Activated CD4-positive, alpha-beta T cell treated with anti-CD3 and anti-CD28 coated beads for 36 hours (primary cell): ENCODE measurements around the gene SPC24. TPM values are rescaled to one million over a fixed set of nuclear protein-coding genes. Genes with fewer than 3 reads are reported as not detected.
"Not testable (repeated sequence)": the region's sequence is repeated elsewhere in the genome, so short reads cannot be mapped to it uniquely, and the experiment has no call there.

ENCODE experiments used
- ATAC-seq: fragments of 200-7000 bp; cut with Tn5 transposase; one replicate; pipeline ENCODE4 v1.10.0; 2021; ENCODE audit warnings: mild to moderate bottlenecking, moderate library complexity
- CTCF ChIA-PET: fragments of 350-600 bp; sonication (Branson Sonifier 250); formaldehyde crosslinking; loops from one replicate; lab custom pipeline; 2021; ENCODE audit warnings: antibody characterized with exemption; lab: Charles Lee
- POLR2A ChIA-PET: fragments of 350-600 bp; sonication (Branson Sonifier 250); formaldehyde crosslinking; loops from one replicate; lab custom pipeline; 2021; ENCODE audit warnings: antibody characterized with exemption, inconsistent platforms; lab: Charles Lee
- DNase-seq: peaks from one replicate; pipeline ENCODE4 v3.0.0-alpha.2; 2020
- H3K27ac Mint-ChIP-seq: one replicate; pipeline ENCODE4 v1.8.0; 2021; ENCODE audit warnings: mixed read lengths
- H3K27me3 Mint-ChIP-seq: one replicate; pipeline ENCODE4 v1.8.0; 2021; ENCODE audit warnings: mixed read lengths
- H3K36me3 Mint-ChIP-seq: one replicate; pipeline ENCODE4 v1.8.0; 2021; ENCODE audit warnings: low read depth, mixed read lengths
- H3K4me1 Mint-ChIP-seq: one replicate; pipeline ENCODE4 v1.8.0; 2021; ENCODE audit warnings: mixed read lengths
- H3K4me3 Mint-ChIP-seq: one replicate; pipeline ENCODE4 v1.8.0; 2021; ENCODE audit warnings: mild to moderate bottlenecking, moderate library complexity, mixed read lengths
- H3K9me3 Mint-ChIP-seq: one replicate; pipeline ENCODE4 v1.8.0; 2021; ENCODE audit warnings: low read depth, mixed read lengths
- intact Hi-C, 2 experiments: fragments of 100-400 bp; cut with DNase I in 1 of 2; cut with micrococcal nuclease in 1 of 2; formaldehyde crosslinking; loops; one replicate each; pipeline versions ENCODE4 v1.14.2 to v1.15.1; 2022 to 2024; cut with DNase I, micrococcal nuclease
- total RNA-seq, 2 experiments: library from RNA; stranded (reverse); gene quantifications; one replicate each; pipeline ENCODE4 v1.2.3, GENCODE V29; 2021

The SPC24 gene
- total RNA-seq, 2 experiments from 2014 or later = 59.6 to 72.2 TPM

- intact Hi-C loops = no loop called here
- no peaks in the 10 kb centered on the region for H3K9me3 Mint-ChIP-seq
- no peaks in the 10 kb centered on the region for H3K27me3 Mint-ChIP-seq
- no peak overlapping the region for H3K4me3 Mint-ChIP-seq
- ChIA-PET CTCF (interaction anchor here (0.7 to 1.7 kb wide), 2 partner anchors 15 to 419 kb away, joined by 3 to 5 read pairs; partner anchors contain the start of gene SPC24), POLR2A (interaction anchor here (0.6 kb wide), 1 partner anchor 204 kb away, joined by 4 read pairs; no protein-coding TSS in a partner anchor)
- peaks cover 7% of the 10 kb centered on the region for H3K36me3 Mint-ChIP-seq
- no peak for ATAC-seq
- H3K4me1 Mint-ChIP-seq = peaks cover 17% of the 10 kb centered on the region
- H3K27ac Mint-ChIP-seq = no peak overlapping the region
- no peak for DNase-seq
Measured at GRCh38 chr19:11140896-11141295, 14.7 kb downstream of the SPC24 start.

- ATAC-seq, H3K9me3 Mint-ChIP-seq, POLR2A ChIA-PET, H3K36me3 Mint-ChIP-seq, intact Hi-C loops, H3K27me3 Mint-ChIP-seq, H3K27ac Mint-ChIP-seq, H3K4me3 Mint-ChIP-seq, DNase-seq: not testable (repeated sequence)
- CTCF ChIA-PET = interaction anchor here (1.6 to 1.7 kb wide), 2 partner anchors 12 to 15 kb away, joined by 4 to 5 read pairs; partner anchors contain the start of gene SPC24
- H3K4me1 Mint-ChIP-seq = peaks cover 14% of the 10 kb centered on the region
Measured at GRCh38 chr19:11140023-11140538, 15.5 kb downstream of the SPC24 start.

- ChIA-PET POLR2A (no interaction called here), CTCF (interaction anchor here (0.6 to 1.7 kb wide), 4 partner anchors 11 to 17 kb away, joined by 3 to 8 read pairs (median 4); partner anchors contain the start of gene SPC24)
- no peak for ATAC-seq
- H3K27ac Mint-ChIP-seq = no peak overlapping the region
- peaks cover 3% of the 10 kb centered on the region for H3K36me3 Mint-ChIP-seq
- H3K9me3 Mint-ChIP-seq = no peaks in the 10 kb centered on the region
- intact Hi-C loops = no loop called here
- DNase-seq = no peak
- no peaks in the 10 kb centered on the region for H3K27me3 Mint-ChIP-seq
- H3K4me1 Mint-ChIP-seq = peaks cover 13% of the 10 kb centered on the region
- no peak overlapping the region for H3K4me3 Mint-ChIP-seq
Measured at GRCh38 chr19:11138601-11139300, 16.8 kb downstream of the SPC24 start.

- H3K27ac Mint-ChIP-seq = no peak overlapping the region
- ChIA-PET POLR2A (interaction anchor here (0.7 kb wide), 1 partner anchor 69 kb away, joined by 4 read pairs; no protein-coding TSS in a partner anchor), CTCF (interaction anchor here (0.6 to 1.5 kb wide), 3 partner anchors 12 to 129 kb away, joined by 3 to 8 read pairs (median 4); partner anchors contain the start of gene SPC24)
- no peaks in the 10 kb centered on the region for H3K27me3 Mint-ChIP-seq
- peaks cover 11% of the 10 kb centered on the region for H3K4me1 Mint-ChIP-seq
- ATAC-seq = peak; percentile 80
- H3K4me3 Mint-ChIP-seq = peak overlapping the region; percentile 52
- peaks cover 8% of the 10 kb centered on the region for H3K36me3 Mint-ChIP-seq
- peak; percentile 72 for DNase-seq
- intact Hi-C loops = loop anchor here (1.0 kb wide), 2 partner anchors 67 to 345 kb away; no protein-coding TSS in a partner anchor
- H3K9me3 Mint-ChIP-seq = no peaks in the 10 kb centered on the region
Measured at GRCh38 chr19:11137542-11138384, 17.8 kb downstream of the SPC24 start.

- Mint-ChIP-seq H3K27me3 (no peaks in the 10 kb centered on the region), H3K36me3 (peaks cover 18% of the 10 kb centered on the region), H3K4me1 (peaks cover 11% of the 10 kb centered on the region), H3K27ac (no peak overlapping the region), H3K9me3 (no peaks in the 10 kb centered on the region), H3K4me3 (no peak overlapping the region)
- intact Hi-C loops = loop anchor here (1.0 kb wide), 2 partner anchors 68 to 346 kb away; no protein-coding TSS in a partner anchor
- ChIA-PET CTCF (interaction anchor here (1.0 to 1.1 kb wide), 2 partner anchors 10 to 263 kb away, joined by 3 to 4 read pairs; no protein-coding TSS in a partner anchor), POLR2A (no interaction called here)
- ATAC-seq (no peak), DNase-seq (no peak)
Measured at GRCh38 chr19:11136400-11137101, 19.0 kb downstream of the SPC24 start.

- Mint-ChIP-seq H3K4me3 (no peak overlapping the region), H3K9me3 (no peaks in the 10 kb centered on the region), H3K27ac (no peak overlapping the region), H3K27me3 (no peaks in the 10 kb centered on the region), H3K4me1 (no peaks in the 10 kb centered on the region), H3K36me3 (peaks cover 50% of the 10 kb centered on the region)
- POLR2A ChIA-PET = no interaction called here
- no peak for ATAC-seq
- no peak for DNase-seq
- CTCF ChIA-PET = no interaction called here
- intact Hi-C loops = loop anchor here (1.0 to 2.0 kb wide), 3 partner anchors 43 to 195 kb away; partner anchors contain the start of gene LDLR (in 1 of the 2)
Measured at GRCh38 chr19:11131471-11131870, 24.1 kb downstream of the SPC24 start.

GRCh38 chr19:11130824-11131455 is 24.6 kb downstream of the SPC24 start:
- CTCF ChIA-PET = interaction anchor here (1.2 to 2.1 kb wide), 5 partner anchors 28 to 194 kb away, joined by 4 to 9 read pairs (median 4); partner anchors contain the start of gene LDLR
- no peak overlapping the region for H3K4me3 Mint-ChIP-seq
- no peaks in the 10 kb centered on the region for H3K4me1 Mint-ChIP-seq
- peaks cover 55% of the 10 kb centered on the region for H3K36me3 Mint-ChIP-seq
- no peak overlapping the region for H3K27ac Mint-ChIP-seq
- intact Hi-C loops = loop anchor here (1.0 to 2.0 kb wide), 3 partner anchors 42 to 194 kb away; partner anchors contain the start of gene LDLR (in 1 of the 2)
- ATAC-seq (peak; percentile 71), DNase-seq (peak; percentile 82)
- H3K9me3 Mint-ChIP-seq = no peaks in the 10 kb centered on the region
- POLR2A ChIA-PET = interaction anchor here (0.6 kb wide), 1 partner anchor 241 kb away, joined by 4 read pairs; no protein-coding TSS in a partner anchor
- H3K27me3 Mint-ChIP-seq = no peaks in the 10 kb centered on the region

- DNase-seq = no peak
- no peak overlapping the region for H3K4me3 Mint-ChIP-seq
- intact Hi-C loops = no loop called here
- ATAC-seq = no peak
- H3K9me3 Mint-ChIP-seq = no peaks in the 10 kb centered on the region
- no peak overlapping the region for H3K27ac Mint-ChIP-seq
- CTCF ChIA-PET = interaction anchor here (1.9 kb wide), 1 partner anchor 11 kb away, joined by 4 read pairs; no protein-coding TSS in a partner anchor
- POLR2A ChIA-PET = no interaction called here
- H3K36me3 Mint-ChIP-seq = peaks cover 57% of the 10 kb centered on the region
- H3K27me3 Mint-ChIP-seq = no peaks in the 10 kb centered on the region
- H3K4me1 Mint-ChIP-seq = no peaks in the 10 kb centered on the region
Measured at GRCh38 chr19:11127905-11128304, 27.7 kb downstream of the SPC24 start.

GRCh38 chr19:11125994-11126685 is 29.4 kb downstream of the SPC24 start:
- H3K36me3 Mint-ChIP-seq = peaks cover 47% of the 10 kb centered on the region
- intact Hi-C loops = loop anchor here in 1 of 2 experiments (1.0 kb wide), 1 partner anchor 90 kb away; no protein-coding TSS in a partner anchor
- no peak overlapping the region for H3K27ac Mint-ChIP-seq

More at GRCh38 chr19:11125994-11126685, 29.4 kb downstream of the SPC24 start:
- H3K4me1 Mint-ChIP-seq = no peaks in the 10 kb centered on the region
- H3K4me3 Mint-ChIP-seq = no peak overlapping the region
- CTCF ChIA-PET = interaction anchor here (0.6 to 2.0 kb wide), 25 partner anchors 9 to 312 kb away, joined by 3 to 14 read pairs (median 4); partner anchors contain the start of genes LDLR and SPC24
- ATAC-seq (peak; percentile 78), DNase-seq (peak; percentile 88)
- no peaks in the 10 kb centered on the region for H3K27me3 Mint-ChIP-seq
- no peaks in the 10 kb centered on the region for H3K9me3 Mint-ChIP-seq
- POLR2A ChIA-PET = interaction anchor here (0.6 to 1.2 kb wide), 2 partner anchors 16 to 252 kb away, joined by 4 read pairs; no protein-coding TSS in a partner anchor
